ENCODE results near the gene GALNTL6. TPM values are rescaled to one million over a fixed set of nuclear protein-coding genes. Genes with fewer than 3 reads are reported as not detected.

Gene GALNTL6
- total and polyA plus RNA-seq, 2 donors (not counting 3 experiments of a cell fraction or from before 2014, with no cell fraction given), result not detected

GRCh38 chr4:172897046-172897445, 1083.8 kb downstream of the GALNTL6 start:
- Histone ChIP-seq H3K79me2 (ENCODE audit: control insufficient read depth, insufficient read depth, low read length) (no peaks in the 10 kb centered on the region), H3K27me3 (ENCODE audit: control insufficient read depth in 2 of 2, insufficient read depth in 2 of 2, low read length in 2 of 2) (no peaks in the 10 kb centered on the region), H3K4me3 (replicated peaks in 1 of 3; ENCODE audit: insufficient read depth in 1 of 3, low read depth in 1 of 3, low read length in 3 of 3) (no peak overlapping the region), H3K9ac (replicated peaks; ENCODE audit: extremely low read depth, insufficient read depth, low read length) (no peak overlapping the region), H3K36me3 (ENCODE audit: control insufficient read depth in 2 of 2, extremely low read depth in 1 of 2, insufficient read depth in 2 of 2, low read length in 2 of 2) (no peaks in the 10 kb centered on the region), H4K20me1 (replicated peaks; ENCODE audit: control insufficient read depth, extremely low read depth, insufficient read depth, low read length) (no peaks in the 10 kb centered on the region), H3K9me1 (replicated peaks; ENCODE audit: control insufficient read depth, extremely low read depth, insufficient read depth, low read length) (no peaks in the 10 kb centered on the region), H3K27ac (ENCODE audit: insufficient read depth, low read depth, low read length) (no peak overlapping the region), H2AFZ (ENCODE audit: low read depth, low read length) (no peak overlapping the region), H3K9me3 (replicated peaks; ENCODE audit: control insufficient read depth, insufficient read depth, low read length) (no peaks in the 10 kb centered on the region), H3K4me1 (ENCODE audit: control insufficient read depth, extremely low read depth, insufficient read depth, low read length) (no peaks in the 10 kb centered on the region), H3K4me2 (ENCODE audit: insufficient read depth, low read length) (no peak overlapping the region)
- CTCF ChIA-PET, result interaction anchor here (0.8 kb wide), 1 partner anchor 360 kb away, joined by 3 read pairs; no protein-coding TSS in a partner anchor
- intact Hi-C loops (cut with micrococcal nuclease) (no loop called here), dilution Hi-C loops (cut with MboI; ENCODE audit: extremely low pct_ligation_motif_present, low sequenced_read_pairs) (no loop called here)
- DNase-seq (ENCODE audit: low read depth, low spot score) (no peak), FAIRE-seq (no peak)
- TF ChIP-seq POLR2A (IDR thresholded peaks at IDR 0.05; ENCODE audit: low read depth, low read length) (no peak), POLR2AphosphoS5 (IDR thresholded peaks at IDR 0.05; ENCODE audit: insufficient read depth, low read depth, low read length) (no peak), FOS (IDR thresholded peaks at IDR 0.05; ENCODE audit: borderline replicate concordance, insufficient read depth, low read length) (no peak), GATA2 (IDR thresholded peaks at IDR 0.05; ENCODE audit: insufficient read depth, insufficient read length, low read depth, low read length) (no peak), JUN (IDR thresholded peaks at IDR 0.05; ENCODE audit: borderline replicate concordance, insufficient read depth, insufficient read length, low read depth) (no peak), MAX (IDR thresholded peaks at IDR 0.05; ENCODE audit: insufficient read depth, insufficient read length) (no peak), MYC (IDR thresholded peaks at IDR 0.05; ENCODE audit: low read depth, low read length) (no peak), EZH2 (IDR thresholded peaks at IDR 0.05; ENCODE audit: borderline replicate concordance, low read depth, low read length, severe bottlenecking) (no peak), CTCF (IDR thresholded peaks at IDR 0.05; ENCODE audit: extremely low read depth in 1 of 2, insufficient read depth in 1 of 2, low read depth in 1 of 2, low read length in 2 of 2) (no peak)
- no TSS peak for BruUV-seq (replicated peaks)
- POLR2A ChIA-PET, result no interaction called here

Data from endothelial cell of umbilical vein (primary cell).